ENCODE results near the gene ALDH8A1. TPM values are rescaled to one million over a fixed set of nuclear protein-coding genes. Genes with fewer than 3 reads are reported as not detected.

ALDH8A1 gene
- polyA plus RNA-seq, 1 of the 3 experiments (the other 2 are of a cell fraction), result 0.25 TPM

DNA sequence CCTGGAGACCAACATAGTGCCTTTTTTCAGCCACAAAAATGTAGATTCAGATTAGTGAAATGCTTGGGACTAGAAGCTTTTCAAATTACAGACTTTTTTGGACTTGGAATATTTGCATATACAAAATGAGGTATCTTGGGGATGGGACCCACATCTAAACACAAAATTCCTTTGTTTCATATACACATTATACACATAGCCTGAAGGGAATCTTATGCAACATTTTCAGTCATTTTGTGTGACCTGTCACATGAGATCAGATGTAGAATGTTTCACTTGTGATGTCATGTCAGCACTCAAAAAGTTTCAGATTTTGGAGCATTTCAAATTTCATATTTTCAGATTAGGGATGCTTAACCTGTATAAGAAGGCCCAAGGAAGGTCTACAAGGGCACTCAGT is 44.5 kb upstream of the ALDH8A1 start:
- Histone ChIP-seq H3F3A (replicated peaks; ENCODE audit: insufficient read depth) (peaks cover 4% of the 10 kb centered on the region), H4K20me1 (ENCODE audit: insufficient read depth) (no peaks in the 10 kb centered on the region), H3K27me3 (ENCODE audit: insufficient read depth) (no peaks in the 10 kb centered on the region), H3K9ac (no peak overlapping the region), H3K9me2 (no peaks in the 10 kb centered on the region), H3K9me3 (no peaks in the 10 kb centered on the region), H3K79me2 (ENCODE audit: insufficient read depth) (no peaks in the 10 kb centered on the region), H3K4me1 (ENCODE audit: control insufficient read depth in 1 of 2, insufficient read depth in 2 of 2, low read depth in 1 of 2, low read length in 1 of 2) (no peaks in the 10 kb centered on the region; a peak in 2 of 4 replicates), H3K4me3 (ENCODE audit: low read depth in 2 of 2, low read length in 1 of 2) (no peak overlapping the region), H3K36me3 (replicated peaks in 1 of 2; ENCODE audit: control insufficient read depth in 1 of 2, insufficient read depth in 2 of 2, low read length in 1 of 2) (peaks cover 46 to 47% of the 10 kb centered on the region in 2 experiments), H3K27ac (ENCODE audit: low read depth in 2 of 2, low read length in 1 of 2) (no peak overlapping the region), H3K4me2 (no peak overlapping the region), H2AFZ (ENCODE audit: low read depth) (no peak overlapping the region)
- DNase-seq, result no peak
- ChIA-PET CTCF (interaction anchor here (1.1 to 2.4 kb wide), 3 partner anchors 8 to 54 kb away, joined by 3 to 7 read pairs (median 3); no protein-coding TSS in a partner anchor), POLR2A (no interaction called here)
- TF ChIP-seq TEAD4 (IDR thresholded peaks at IDR 0.05; ENCODE audit: borderline replicate concordance, insufficient read depth), result no peak
- TF ChIP-seq MAX (IDR thresholded peaks at IDR 0.05; ENCODE audit: low read depth), result no peak
- TF ChIP-seq MXI1 (IDR thresholded peaks at IDR 0.05; ENCODE audit: low read depth, low read length), result no peak
- TF ChIP-seq JUND (IDR thresholded peaks at IDR 0.05), result no peak
- no peak for TF ChIP-seq YY1 (IDR thresholded peaks at IDR 0.05; ENCODE audit: low read depth)
- TF ChIP-seq FOXJ3 (CRISPR knock-in tag; IDR thresholded peaks at IDR 0.05), result no peak
- TF ChIP-seq EP300 (IDR thresholded peaks at IDR 0.05; ENCODE audit: borderline replicate concordance in 1 of 2, low read depth in 1 of 2, low read length in 1 of 2), result no peak
- no peak for TF ChIP-seq GATA2 (CRISPR knock-in tag; IDR thresholded peaks at IDR 0.05)
- TF ChIP-seq RXRA (IDR thresholded peaks at IDR 0.05; ENCODE audit: borderline replicate concordance, low read depth), result no peak
- TF ChIP-seq, protein P1, sequence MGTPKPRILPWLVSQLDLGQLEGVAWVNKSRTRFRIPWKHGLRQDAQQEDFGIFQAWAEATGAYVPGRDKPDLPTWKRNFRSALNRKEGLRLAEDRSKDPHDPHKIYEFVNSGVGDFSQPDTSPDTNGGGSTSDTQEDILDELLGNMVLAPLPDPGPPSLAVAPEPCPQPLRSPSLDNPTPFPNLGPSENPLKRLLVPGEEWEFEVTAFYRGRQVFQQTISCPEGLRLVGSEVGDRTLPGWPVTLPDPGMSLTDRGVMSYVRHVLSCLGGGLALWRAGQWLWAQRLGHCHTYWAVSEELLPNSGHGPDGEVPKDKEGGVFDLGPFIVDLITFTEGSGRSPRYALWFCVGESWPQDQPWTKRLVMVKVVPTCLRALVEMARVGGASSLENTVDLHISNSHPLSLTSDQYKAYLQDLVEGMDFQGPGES (IDR thresholded peaks at IDR 0.05; ENCODE audit: low read depth, low read length), result no peak
- no peak for TF ChIP-seq TAF1 (IDR thresholded peaks at IDR 0.05; ENCODE audit: borderline replicate concordance, low read depth, low read length)
- TF ChIP-seq FOSL2 (IDR thresholded peaks at IDR 0.05; ENCODE audit: borderline replicate concordance, low read depth), result no peak
- TF ChIP-seq FOXM1 (IDR thresholded peaks at IDR 0.05; ENCODE audit: low read depth), result no peak
- TF ChIP-seq RFX5 (IDR thresholded peaks at IDR 0.05; ENCODE audit: low read length), result no peak
- no peak for TF ChIP-seq SMC3 (IDR thresholded peaks at IDR 0.05; ENCODE audit: low read depth, low read length)
- TF ChIP-seq, protein P2, sequence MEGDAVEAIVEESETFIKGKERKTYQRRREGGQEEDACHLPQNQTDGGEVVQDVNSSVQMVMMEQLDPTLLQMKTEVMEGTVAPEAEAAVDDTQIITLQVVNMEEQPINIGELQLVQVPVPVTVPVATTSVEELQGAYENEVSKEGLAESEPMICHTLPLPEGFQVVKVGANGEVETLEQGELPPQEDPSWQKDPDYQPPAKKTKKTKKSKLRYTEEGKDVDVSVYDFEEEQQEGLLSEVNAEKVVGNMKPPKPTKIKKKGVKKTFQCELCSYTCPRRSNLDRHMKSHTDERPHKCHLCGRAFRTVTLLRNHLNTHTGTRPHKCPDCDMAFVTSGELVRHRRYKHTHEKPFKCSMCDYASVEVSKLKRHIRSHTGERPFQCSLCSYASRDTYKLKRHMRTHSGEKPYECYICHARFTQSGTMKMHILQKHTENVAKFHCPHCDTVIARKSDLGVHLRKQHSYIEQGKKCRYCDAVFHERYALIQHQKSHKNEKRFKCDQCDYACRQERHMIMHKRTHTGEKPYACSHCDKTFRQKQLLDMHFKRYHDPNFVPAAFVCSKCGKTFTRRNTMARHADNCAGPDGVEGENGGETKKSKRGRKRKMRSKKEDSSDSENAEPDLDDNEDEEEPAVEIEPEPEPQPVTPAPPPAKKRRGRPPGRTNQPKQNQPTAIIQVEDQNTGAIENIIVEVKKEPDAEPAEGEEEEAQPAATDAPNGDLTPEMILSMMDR (IDR thresholded peaks at IDR 0.05), result no peak
- TF ChIP-seq, protein P3, sequence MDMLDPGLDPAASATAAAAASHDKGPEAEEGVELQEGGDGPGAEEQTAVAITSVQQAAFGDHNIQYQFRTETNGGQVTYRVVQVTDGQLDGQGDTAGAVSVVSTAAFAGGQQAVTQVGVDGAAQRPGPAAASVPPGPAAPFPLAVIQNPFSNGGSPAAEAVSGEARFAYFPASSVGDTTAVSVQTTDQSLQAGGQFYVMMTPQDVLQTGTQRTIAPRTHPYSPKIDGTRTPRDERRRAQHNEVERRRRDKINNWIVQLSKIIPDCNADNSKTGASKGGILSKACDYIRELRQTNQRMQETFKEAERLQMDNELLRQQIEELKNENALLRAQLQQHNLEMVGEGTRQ (IDR thresholded peaks at IDR 0.05; ENCODE audit: borderline replicate concordance, low read depth, low read length), result no peak
